Measurements from ENCODE around the gene GLI1. TPM values are rescaled to one million over a fixed set of nuclear protein-coding genes. Genes with fewer than 3 reads are reported as not detected.
A peak's percentile ranks its signal among the peaks of the same experiment; 100 is the strongest.

The GLI1 gene
- total RNA-seq, 2 donors from 2014 or later: 1.8 to 1.9 TPM

DNA sequence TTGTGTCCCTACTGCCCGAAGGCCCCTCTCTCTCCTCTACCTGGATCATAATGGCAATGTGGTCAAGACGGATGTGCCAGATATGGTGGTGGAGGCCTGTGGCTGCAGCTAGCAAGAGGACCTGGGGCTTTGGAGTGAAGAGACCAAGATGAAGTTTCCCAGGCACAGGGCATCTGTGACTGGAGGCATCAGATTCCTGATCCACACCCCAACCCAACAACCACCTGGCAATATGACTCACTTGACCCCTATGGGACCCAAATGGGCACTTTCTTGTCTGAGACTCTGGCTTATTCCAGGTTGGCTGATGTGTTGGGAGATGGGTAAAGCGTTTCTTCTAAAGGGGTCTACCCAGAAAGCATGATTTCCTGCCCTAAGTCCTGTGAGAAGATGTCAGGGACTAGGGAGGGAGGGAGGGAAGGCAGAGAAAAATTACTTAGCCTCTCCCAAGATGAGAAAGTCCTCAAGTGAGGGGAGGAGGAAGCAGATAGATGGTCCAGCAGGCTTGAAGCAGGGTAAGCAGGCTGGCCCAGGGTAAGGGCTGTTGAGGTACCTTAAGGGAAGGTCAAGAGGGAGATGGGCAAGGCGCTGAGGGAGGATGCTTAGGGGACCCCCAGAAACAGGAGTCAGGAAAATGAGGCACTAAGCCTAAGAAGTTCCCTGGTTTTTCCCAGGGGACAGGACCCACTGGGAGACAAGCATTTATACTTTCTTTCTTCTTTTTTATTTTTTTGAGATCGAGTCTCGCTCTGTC lies 2.7 kb upstream of the GLI1 start:
- ATAC-seq (no peak), DNase-seq (no peak)
- intact Hi-C loops (cut with DNase I, micrococcal nuclease): no loop called here

DNA sequence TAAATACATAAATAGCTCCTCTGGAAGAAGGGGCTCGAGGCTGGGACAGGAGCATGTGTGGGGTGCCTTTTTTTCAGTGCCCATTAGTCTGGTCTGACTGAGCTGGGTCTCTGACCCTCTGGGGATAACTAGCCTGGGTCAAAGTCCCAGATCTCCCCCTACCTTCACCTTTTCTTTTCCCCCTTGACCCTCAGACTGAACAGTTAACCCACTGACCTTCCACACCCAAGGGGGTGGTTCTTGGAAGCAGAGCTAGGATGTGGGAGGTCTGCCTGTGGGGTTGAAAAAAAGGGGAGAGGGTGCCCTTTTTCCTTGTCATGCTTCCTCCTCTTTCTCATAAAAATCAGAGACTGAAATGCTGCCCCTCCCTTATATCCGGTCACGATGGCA lies 925 bp upstream of the GLI1 start:
- no peak for DNase-seq
- ATAC-seq: no peak
- intact Hi-C loops (cut with DNase I, micrococcal nuclease): no loop called here

DNA sequence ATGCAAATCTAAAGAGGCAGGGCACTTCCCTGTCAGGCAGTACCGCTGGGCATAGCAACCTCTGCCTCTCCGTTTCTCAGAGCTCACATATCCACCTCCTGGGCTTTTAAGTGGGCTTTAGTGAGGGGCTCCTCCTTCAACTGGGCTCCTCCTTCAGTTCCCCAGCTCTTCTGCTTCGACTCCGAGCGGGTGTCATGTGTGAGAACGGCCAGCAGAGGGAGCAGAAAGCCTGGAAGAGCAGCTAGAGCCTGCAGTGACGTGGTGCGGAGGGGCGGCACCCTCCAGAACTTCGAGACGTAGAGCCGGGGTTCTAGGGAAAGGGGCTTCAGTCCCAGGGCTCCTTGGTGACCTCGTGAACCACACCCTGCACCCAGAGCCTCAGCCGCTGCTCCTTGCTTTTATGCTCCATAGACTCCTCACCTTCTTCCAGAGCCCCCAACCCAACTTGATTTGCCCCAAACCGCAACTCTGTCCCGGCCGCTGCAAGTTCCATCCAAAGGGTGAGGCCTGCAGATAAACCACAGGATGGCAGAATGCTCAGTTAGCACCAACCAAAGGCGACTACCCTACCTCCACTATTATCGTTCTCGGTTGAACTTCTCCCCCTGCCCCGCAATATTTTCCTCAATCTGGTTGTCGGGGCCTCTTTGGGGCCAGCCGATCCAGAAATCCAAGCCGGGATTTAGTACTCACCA lies 383 bp upstream of the GLI1 start:
- DNase-seq: peak; percentile 91 to 95
- peak; percentile 71 for ATAC-seq
- intact Hi-C loops (cut with DNase I, micrococcal nuclease): no loop called here

DNA sequence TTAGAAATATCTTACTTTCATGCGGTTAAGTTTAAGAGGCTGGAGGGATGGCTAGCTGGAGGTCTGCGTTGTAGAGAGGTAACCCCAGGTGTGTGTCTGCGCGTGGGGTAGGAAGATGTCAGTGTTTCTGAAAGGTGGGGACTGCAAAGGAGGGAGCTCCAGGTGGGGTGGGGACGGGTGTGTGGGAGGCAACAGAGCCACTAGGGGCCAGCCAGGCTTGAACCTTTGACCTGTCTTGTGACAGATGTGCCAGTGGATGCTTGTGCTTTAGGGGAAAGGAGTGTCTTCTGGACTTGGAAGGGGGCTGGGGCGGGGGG lies 841 bp downstream of the GLI1 start:
- DNase-seq (no peak), ATAC-seq (no peak)
- intact Hi-C loops (cut with DNase I, micrococcal nuclease): no loop called here

DNA sequence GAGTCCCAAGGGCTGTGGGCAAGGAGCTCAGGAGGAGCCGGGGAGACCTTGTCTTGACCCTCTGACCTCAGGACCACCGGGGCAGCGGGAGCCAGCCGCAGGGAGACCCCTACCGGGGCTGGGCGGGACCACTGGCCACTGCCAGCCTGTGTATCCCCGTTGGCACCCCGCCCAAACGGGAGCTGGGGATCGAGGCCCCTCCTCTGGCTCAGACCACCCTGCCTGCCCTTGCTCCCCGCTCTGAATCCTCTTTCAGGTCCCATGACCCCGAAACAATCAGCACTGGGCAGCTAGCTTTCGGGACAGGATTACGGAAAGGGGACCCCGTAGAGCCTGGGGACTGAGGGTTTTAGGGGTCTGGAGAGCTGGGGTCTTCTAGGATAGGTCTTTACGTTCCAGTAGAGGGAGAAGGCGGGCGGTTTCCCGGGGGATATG lies 1.3 kb downstream of the GLI1 start:
- DNase-seq: no peak
- intact Hi-C loops (cut with DNase I, micrococcal nuclease): no loop called here
- ATAC-seq: no peak

DNA sequence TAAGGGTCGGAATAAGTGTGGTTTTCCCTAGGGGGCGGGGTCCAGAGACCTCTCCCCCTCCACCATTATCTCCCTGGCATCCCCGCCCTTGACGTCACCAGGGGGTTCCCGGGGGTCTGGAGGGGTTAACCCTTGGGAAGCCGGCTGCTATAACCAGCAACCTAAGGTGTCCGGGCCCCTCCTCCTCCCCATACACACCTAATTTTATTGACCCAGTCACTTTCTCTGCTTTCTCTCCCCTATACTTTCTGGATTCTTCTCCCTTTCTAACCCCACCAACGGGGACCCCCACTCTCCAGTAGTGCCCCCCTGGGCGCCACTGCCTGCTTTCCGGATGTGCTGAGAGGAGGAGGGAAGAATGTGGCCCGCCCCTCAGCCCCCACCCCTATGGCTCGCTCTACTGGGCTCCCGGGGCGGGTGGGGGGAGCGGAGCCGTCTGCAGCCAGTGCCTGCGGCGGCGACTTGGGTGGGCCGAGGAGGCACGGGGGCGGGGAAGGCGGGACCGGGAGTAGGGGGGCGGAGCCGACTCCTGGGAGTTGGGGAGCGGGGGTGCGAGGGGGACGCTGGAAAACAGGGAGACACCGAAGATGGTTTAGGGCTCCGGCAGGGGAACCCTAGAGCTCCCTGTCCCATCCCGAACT lies 1.8 kb downstream of the GLI1 start:
- intact Hi-C loops (cut with DNase I, micrococcal nuclease): no loop called here

DNA sequence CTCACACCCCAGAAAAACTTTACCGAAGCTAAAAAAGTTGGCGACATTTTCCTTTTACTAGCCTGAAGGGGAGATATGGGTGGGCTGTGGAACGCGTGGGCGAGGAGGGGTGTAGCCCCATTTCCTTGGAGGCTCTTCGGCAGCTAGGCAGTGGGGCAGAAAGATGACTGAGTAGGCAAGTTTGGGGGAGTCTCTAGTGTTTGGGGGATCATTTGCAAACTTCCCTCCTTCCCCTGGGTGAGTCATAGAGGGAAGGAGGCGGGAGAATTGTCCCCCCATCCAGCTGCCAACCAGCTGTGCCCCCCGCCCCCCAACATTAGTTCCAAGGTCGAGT lies 2.3 kb downstream of the GLI1 start:
- intact Hi-C loops (cut with DNase I, micrococcal nuclease): no loop called here
- DNase-seq (no peak), ATAC-seq (no peak)

More for the DNA sequence above, 1.8 kb downstream of the GLI1 start:
- DNase-seq: peak; percentile 73 to 75
- ATAC-seq: peak; percentile 10

DNA sequence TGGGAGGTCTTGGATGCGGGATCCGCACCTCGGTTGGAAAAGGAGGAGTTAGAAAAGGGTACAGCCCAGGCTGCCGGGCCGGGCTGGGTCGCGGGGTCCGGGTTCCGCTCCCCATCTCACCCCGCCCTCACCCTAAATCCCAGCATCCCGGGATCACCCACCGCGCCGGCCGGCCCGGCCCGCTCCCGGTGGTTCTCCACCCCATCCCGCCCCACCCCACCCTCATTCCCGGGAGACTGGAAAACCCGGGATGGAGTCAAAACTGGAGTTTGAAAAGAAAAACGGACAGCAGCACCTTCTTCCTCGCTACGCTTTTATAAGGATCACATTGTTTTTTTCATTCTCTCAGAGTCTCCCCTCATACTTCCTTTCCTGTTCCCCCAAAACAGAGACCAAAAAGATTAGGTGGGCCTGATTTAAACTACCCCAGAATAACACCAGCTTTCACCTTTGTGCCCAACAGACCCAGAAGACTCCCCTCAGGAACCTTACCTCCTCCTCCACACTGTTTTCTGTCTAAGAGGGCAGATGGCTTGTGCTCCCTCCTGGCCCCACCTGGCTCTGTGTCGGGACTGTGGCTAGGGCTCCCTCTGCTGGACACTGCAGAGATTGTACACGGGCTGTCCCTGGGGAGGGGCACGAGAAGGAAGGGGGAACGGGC lies 2.8 kb downstream of the GLI1 start:
- peak; percentile 73 for ATAC-seq
- DNase-seq: peak; percentile 87
- intact Hi-C loops (cut with DNase I, micrococcal nuclease): no loop called here

DNA sequence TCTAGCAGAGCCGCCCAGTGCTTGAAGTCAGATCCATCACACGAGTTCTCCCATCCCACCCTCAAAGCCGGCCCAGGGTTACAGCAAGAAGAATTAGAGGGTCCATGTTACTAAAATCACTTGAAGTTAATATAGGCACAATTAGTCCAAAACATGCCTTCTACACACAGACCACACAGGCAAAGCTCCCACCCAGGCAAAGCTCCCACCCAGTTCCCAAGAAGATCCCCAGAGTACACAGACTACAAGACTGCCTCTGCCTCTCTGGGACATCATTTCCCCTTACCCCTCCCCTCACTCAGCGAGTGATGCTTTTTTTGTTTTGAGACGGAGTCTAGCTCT lies 3.3 kb downstream of the GLI1 start:
- ATAC-seq (no peak), DNase-seq (no peak)
- intact Hi-C loops (cut with DNase I, micrococcal nuclease): no loop called here

DNA sequence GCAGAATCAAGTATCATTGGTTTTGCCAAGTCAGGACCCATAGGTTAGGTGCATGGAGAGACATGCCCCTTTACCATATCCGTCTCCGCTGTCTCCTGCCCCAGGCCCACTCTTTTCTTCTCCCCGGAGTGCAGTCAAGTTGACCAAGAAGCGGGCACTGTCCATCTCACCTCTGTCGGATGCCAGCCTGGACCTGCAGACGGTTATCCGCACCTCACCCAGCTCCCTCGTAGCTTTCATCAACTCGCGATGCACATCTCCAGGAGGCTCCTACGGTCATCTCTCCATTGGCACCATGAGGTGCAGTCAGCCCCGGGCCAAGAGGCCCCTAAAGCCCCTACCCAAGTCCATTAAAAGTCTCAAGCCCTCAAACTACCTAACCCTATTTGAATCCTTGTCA lies 5.0 kb downstream of the GLI1 start:
- intact Hi-C loops (cut with DNase I, micrococcal nuclease): no loop called here
- ATAC-seq (no peak), DNase-seq (no peak)

DNA sequence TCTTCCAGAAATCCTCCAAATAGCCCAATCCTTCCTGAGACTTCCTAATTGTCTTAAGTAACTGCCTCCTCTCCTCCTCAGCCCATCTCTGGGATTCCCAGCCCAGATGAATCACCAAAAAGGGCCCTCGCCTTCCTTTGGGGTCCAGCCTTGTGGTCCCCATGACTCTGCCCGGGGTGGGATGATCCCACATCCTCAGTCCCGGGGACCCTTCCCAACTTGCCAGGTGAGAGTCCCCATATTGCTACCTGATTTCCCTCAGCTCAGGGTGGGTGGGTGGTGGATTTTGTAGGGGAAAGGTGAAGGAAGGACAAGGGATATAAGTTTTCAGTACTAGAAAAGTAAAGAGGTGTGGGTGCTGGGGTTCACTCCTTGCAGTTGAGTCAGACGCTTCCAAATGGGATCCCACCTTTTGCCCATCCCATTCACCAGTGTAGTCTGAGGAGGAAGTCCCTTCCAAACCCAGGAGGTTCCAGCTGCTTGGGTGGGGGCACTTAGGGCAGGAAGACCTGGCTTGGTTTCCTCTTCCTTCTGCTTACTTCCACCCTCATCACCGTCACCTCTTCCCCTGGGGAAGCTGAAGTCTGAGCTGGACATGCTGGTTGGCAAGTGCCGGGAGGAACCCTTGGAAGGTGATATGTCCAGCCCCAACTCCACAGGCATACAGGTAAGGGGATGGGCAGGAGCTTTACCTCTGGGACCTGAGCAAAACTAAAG lies 5.6 kb downstream of the GLI1 start:
- no peak for DNase-seq
- intact Hi-C loops (cut with DNase I, micrococcal nuclease): no loop called here
- no peak for ATAC-seq

DNA sequence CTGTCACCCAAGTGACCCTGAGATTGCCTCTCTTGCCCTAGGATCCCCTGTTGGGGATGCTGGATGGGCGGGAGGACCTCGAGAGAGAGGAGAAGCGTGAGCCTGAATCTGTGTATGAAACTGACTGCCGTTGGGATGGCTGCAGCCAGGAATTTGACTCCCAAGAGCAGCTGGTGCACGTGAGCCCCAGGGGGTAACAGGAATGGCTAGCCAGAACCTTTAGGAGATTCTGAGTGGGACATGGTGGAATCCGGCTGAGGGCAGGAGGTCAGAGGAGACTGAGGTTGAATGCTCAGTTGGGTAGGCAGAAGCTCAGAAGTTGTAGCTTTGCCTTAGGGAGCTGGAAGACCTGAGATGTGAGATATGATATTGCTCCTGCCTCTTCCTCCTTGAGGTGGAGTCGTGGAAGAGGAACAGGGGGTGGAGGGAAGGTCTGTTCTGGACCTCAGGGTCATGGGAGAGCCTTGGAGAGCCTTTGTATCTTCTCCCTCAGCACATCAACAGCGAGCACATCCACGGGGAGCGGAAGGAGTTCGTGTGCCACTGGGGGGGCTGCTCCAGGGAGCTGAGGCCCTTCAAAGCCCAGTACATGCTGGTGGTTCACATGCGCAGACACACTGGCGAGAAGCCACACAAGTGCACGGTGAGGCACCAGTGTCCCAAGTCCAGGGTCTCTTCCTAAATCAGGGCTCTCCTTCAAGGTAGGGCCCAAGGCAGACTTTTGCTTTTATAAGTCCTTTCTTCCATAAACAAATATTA lies 6.3 kb downstream of the GLI1 start:
- no peak for ATAC-seq
- intact Hi-C loops (cut with DNase I, micrococcal nuclease): no loop called here
- no peak for DNase-seq

DNA sequence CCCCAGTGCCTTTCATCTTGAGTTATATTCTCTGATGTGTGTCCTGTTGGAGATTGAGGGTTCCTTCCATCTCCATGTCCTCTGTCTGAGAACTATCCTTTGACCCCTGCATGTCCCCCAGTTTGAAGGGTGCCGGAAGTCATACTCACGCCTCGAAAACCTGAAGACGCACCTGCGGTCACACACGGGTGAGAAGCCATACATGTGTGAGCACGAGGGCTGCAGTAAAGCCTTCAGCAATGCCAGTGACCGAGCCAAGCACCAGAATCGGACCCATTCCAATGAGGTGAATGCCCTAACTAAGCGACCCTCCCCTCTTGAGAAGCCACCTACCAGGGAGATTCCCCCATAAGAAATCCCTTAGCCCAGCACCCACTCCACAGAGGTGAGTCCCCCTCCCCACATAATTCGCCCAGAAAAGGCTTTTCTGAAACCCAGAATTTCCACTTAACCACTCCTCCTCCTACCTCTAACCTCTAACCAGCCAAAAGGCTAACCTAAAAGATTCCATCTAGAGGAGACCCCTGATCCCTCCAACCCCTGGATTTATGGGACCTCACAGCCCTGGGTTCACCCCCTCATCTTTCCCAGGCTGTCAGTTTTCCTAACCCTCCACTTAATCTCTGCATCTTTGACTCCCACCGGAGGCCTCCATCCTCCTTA lies 7.8 kb downstream of the GLI1 start:
- ATAC-seq: no peak

DNA sequence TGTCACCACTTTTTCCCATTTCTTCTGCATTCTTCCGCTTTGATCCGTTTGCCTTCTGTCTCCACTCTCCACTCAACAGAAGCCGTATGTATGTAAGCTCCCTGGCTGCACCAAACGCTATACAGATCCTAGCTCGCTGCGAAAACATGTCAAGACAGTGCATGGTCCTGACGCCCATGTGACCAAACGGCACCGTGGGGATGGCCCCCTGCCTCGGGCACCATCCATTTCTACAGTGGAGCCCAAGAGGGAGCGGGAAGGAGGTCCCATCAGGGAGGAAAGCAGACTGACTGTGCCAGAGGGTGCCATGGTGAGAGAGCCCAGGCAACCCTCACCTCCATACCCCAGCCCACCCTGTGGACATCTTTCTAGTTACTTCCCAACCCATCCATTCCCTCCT lies 8.3 kb downstream of the GLI1 start:
- ATAC-seq (no peak), DNase-seq (no peak)
- intact Hi-C loops (cut with DNase I, micrococcal nuclease): no loop called here

More for the DNA sequence above, 7.8 kb downstream of the GLI1 start:
- intact Hi-C loops (cut with DNase I, micrococcal nuclease): no loop called here
- DNase-seq: no peak

DNA sequence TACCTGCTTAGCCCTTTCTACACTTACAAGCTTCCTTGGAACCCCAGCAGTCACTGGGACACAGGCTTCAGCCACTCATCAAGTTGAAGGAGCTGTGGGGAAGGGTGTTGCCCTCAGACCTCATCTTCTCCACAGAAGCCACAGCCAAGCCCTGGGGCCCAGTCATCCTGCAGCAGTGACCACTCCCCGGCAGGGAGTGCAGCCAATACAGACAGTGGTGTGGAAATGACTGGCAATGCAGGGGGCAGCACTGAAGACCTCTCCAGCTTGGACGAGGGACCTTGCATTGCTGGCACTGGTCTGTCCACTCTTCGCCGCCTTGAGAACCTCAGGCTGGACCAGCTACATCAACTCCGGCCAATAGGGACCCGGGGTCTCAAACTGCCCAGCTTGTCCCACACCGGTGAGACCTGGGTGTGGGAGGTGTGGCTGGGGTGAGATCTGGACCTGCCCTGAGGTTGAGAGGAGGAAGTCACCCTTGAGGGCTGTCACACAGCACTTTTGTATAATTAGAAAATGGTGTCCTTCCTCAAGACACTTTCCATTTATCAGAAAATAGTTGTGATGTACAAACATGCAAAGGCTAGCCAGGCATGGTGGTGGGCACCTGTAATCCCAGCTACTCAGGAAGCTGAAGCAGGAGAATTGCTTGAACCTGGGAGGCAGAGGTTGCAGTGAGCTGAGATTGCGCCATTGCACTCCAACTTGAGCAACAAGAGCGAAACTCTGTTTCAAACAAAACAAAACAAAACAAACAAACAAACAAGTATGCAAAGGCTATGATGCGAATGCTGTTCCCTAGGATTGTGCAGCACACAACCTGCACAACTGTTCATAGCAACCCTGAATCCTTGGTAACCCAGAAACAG lies 9.9 kb downstream of the GLI1 start:
- ATAC-seq (no peak), DNase-seq (no peak)
- intact Hi-C loops (cut with DNase I, micrococcal nuclease): no loop called here

DNA sequence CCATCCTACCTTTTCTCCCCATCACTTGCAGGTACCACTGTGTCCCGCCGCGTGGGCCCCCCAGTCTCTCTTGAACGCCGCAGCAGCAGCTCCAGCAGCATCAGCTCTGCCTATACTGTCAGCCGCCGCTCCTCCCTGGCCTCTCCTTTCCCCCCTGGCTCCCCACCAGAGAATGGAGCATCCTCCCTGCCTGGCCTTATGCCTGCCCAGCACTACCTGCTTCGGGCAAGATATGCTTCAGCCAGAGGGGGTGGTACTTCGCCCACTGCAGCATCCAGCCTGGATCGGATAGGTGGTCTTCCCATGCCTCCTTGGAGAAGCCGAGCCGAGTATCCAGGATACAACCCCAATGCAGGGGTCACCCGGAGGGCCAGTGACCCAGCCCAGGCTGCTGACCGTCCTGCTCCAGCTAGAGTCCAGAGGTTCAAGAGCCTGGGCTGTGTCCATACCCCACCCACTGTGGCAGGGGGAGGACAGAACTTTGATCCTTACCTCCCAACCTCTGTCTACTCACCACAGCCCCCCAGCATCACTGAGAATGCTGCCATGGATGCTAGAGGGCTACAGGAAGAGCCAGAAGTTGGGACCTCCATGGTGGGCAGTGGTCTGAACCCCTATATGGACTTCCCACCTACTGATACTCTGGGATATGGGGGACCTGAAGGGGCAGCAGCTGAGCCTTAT lies 10.8 kb downstream of the GLI1 start:
- ATAC-seq (peak; percentile 37), DNase-seq (no peak)
- intact Hi-C loops (cut with DNase I, micrococcal nuclease): no loop called here

Measured in left colon (tissue), 2 donors.